Caco-2 (cell line): ENCODE data around the gene PPM1L. TPM values are rescaled to one million over a fixed set of nuclear protein-coding genes. Genes with fewer than 3 reads are reported as not detected.

Source experiments
- BruUV-seq: library from RNA; stranded (reverse); fragments of 400-500 nt; replicated peaks from 2 replicates; lab custom pipeline; 2021; lab: Mats Ljungman, UMichigan
- CTCF ChIA-PET: fragments of 300-600 bp; sonication (Branson Sonifier 250); formaldehyde crosslinking; loops from one replicate; lab custom pipeline; 2022; ENCODE audit warnings: antibody characterized with exemption; lab: Charles Lee
- POLR2A ChIA-PET: fragments of 300-600 bp; sonication (Branson Sonifier 250); formaldehyde crosslinking; loops from one replicate; lab custom pipeline; 2022; ENCODE audit warnings: antibody characterized with exemption; lab: Charles Lee
- DNase-seq, 2 experiments: peaks; one replicate each; pipeline versions ENCODE4 v3.0.0 to v3.0.0-alpha.2; 2020 to 2022
- H3K27me3 ChIP-seq: replicated peaks from 2 replicates; pipeline ENCODE4 v1.6.0; 2011; ENCODE audit warnings: low read length; ENCODE audit not compliant: control insufficient read depth, insufficient read depth
- H3K36me3 ChIP-seq: 2 replicates; pipeline ENCODE4 v1.5.1; 2011; ENCODE audit warnings: low read length; ENCODE audit not compliant: control insufficient read depth, insufficient read depth
- H3K4me1 ChIP-seq: fragments of 250-450 bp; sonication (Bioruptor Pico); 2 replicates; pipeline ENCODE4 v1.5.1; 2020; ENCODE audit warnings: mild to moderate bottlenecking
- H3K4me3 ChIP-seq: 2 replicates; pipeline ENCODE4 v1.5.1; 2011; ENCODE audit warnings: low read depth, mild to moderate bottlenecking, control low read depth, low read length
- H3K9me3 ChIP-seq: fragments of 250-450 bp; sonication (Bioruptor Pico); 2 replicates; pipeline ENCODE4 v1.5.1; 2020; ENCODE audit warnings: mild to moderate bottlenecking, moderate library complexity
- H3K27ac Mint-ChIP-seq: one replicate; pipeline ENCODE4 v1.8.0; 2022; ENCODE audit warnings: mixed read lengths; ENCODE audit not compliant: unreplicated experiment
- H3K27me3 Mint-ChIP-seq: one replicate; pipeline ENCODE4 v1.8.0; 2022; ENCODE audit warnings: mixed read lengths; ENCODE audit not compliant: insufficient read depth, unreplicated experiment
- H3K36me3 Mint-ChIP-seq: one replicate; pipeline ENCODE4 v1.8.0; 2022; ENCODE audit warnings: mild to moderate bottlenecking, mixed read lengths; ENCODE audit not compliant: insufficient read depth, unreplicated experiment
- H3K4me1 Mint-ChIP-seq: one replicate; pipeline ENCODE4 v1.8.0; 2022; ENCODE audit warnings: low read depth, mixed read lengths; ENCODE audit not compliant: unreplicated experiment
- H3K4me3 Mint-ChIP-seq: one replicate; pipeline ENCODE4 v1.8.0; 2022; ENCODE audit warnings: mild to moderate bottlenecking, moderate library complexity, mixed read lengths; ENCODE audit not compliant: unreplicated experiment
- H3K9me3 Mint-ChIP-seq: one replicate; pipeline ENCODE4 v1.8.0; 2022; ENCODE audit warnings: mixed read lengths; ENCODE audit not compliant: unreplicated experiment
- intact Hi-C: fragments of 100-400 bp; cut with micrococcal nuclease; formaldehyde crosslinking; loops from one replicate; pipeline ENCODE4 v1.10.0; 2022; ENCODE audit not compliant: unreplicated experiment
- total RNA-seq: library from RNA; stranded (reverse); gene quantifications from 2 replicates; pipeline ENCODE4 v1.2.3, GENCODE V29; 2022
- TF ChIP-seq, protein P1 (sequence below), 2 experiments: fragments of 200-600 bp in 1 of 2; IDR thresholded peaks; 1 replicate in 1 of 2; 2 replicates in 1 of 2; pipeline versions ENCODE4 v1.5.1 to v1.8.0; 2011 to 2022; ENCODE audit warnings: antibody characterized with exemption in 1 of 2, control low read depth in 1 of 2, inconsistent platforms in 1 of 2, low read depth in 1 of 2, low read length in 1 of 2, mild to moderate bottlenecking in 1 of 2, moderate library complexity in 1 of 2; ENCODE audit not compliant: insufficient read depth in 1 of 2, severe bottlenecking in 1 of 2, unreplicated experiment in 1 of 2

The PPM1L gene
- total RNA-seq, 1 experiment from 2014 or later = 2.0 TPM

GRCh38 chr3:161066930-161067329, 310.9 kb downstream of the PPM1L start:
- Mint-ChIP-seq H3K27me3 (no peaks in the 10 kb centered on the region), H3K4me3 (no peak overlapping the region), H3K9me3 (no peaks in the 10 kb centered on the region), H3K36me3 (no peaks in the 10 kb centered on the region), H3K27ac (peak overlapping the region; percentile 18), H3K4me1 (no peaks in the 10 kb centered on the region)
- DNase-seq = peak in 1 of 2 experiments; percentile 6
- Histone ChIP-seq H3K27me3 (no peaks in the 10 kb centered on the region), H3K4me1 (no peaks in the 10 kb centered on the region), H3K9me3 (no peaks in the 10 kb centered on the region), H3K4me3 (no peak overlapping the region), H3K36me3 (no peaks in the 10 kb centered on the region)
- no TSS peak for BruUV-seq
- POLR2A ChIA-PET = no interaction called here
- intact Hi-C loops = no loop called here
- TF ChIP-seq, protein P1, sequence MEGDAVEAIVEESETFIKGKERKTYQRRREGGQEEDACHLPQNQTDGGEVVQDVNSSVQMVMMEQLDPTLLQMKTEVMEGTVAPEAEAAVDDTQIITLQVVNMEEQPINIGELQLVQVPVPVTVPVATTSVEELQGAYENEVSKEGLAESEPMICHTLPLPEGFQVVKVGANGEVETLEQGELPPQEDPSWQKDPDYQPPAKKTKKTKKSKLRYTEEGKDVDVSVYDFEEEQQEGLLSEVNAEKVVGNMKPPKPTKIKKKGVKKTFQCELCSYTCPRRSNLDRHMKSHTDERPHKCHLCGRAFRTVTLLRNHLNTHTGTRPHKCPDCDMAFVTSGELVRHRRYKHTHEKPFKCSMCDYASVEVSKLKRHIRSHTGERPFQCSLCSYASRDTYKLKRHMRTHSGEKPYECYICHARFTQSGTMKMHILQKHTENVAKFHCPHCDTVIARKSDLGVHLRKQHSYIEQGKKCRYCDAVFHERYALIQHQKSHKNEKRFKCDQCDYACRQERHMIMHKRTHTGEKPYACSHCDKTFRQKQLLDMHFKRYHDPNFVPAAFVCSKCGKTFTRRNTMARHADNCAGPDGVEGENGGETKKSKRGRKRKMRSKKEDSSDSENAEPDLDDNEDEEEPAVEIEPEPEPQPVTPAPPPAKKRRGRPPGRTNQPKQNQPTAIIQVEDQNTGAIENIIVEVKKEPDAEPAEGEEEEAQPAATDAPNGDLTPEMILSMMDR (IDR thresholded peaks at IDR 0.05; ENCODE audit: insufficient read depth in 1 of 2, low read depth in 1 of 2, low read length in 1 of 2, severe bottlenecking in 1 of 2, unreplicated experiment in 1 of 2) = no peak
- CTCF ChIA-PET = no interaction called here

GRCh38 chr3:161067335-161067734, 311.3 kb downstream of the PPM1L start:
- ChIA-PET CTCF (no interaction called here), POLR2A (no interaction called here)
- H3K9me3 Mint-ChIP-seq = no peaks in the 10 kb centered on the region
- BruUV-seq = no TSS peak
- TF ChIP-seq, protein P1 (IDR thresholded peaks at IDR 0.05; ENCODE audit: insufficient read depth in 1 of 2, low read depth in 1 of 2, low read length in 1 of 2, severe bottlenecking in 1 of 2, unreplicated experiment in 1 of 2) = no peak
- H3K27me3 Mint-ChIP-seq = no peaks in the 10 kb centered on the region
- no peaks in the 10 kb centered on the region for H3K4me1 Mint-ChIP-seq
- H3K36me3 Mint-ChIP-seq = no peaks in the 10 kb centered on the region
- peak overlapping the region; percentile 18 for H3K27ac Mint-ChIP-seq
- Histone ChIP-seq H3K9me3 (no peaks in the 10 kb centered on the region), H3K4me1 (no peaks in the 10 kb centered on the region), H3K36me3 (no peaks in the 10 kb centered on the region), H3K27me3 (no peaks in the 10 kb centered on the region), H3K4me3 (no peak overlapping the region)
- DNase-seq = no peak
- intact Hi-C loops = no loop called here
- H3K4me3 Mint-ChIP-seq = no peak overlapping the region

DNA sequence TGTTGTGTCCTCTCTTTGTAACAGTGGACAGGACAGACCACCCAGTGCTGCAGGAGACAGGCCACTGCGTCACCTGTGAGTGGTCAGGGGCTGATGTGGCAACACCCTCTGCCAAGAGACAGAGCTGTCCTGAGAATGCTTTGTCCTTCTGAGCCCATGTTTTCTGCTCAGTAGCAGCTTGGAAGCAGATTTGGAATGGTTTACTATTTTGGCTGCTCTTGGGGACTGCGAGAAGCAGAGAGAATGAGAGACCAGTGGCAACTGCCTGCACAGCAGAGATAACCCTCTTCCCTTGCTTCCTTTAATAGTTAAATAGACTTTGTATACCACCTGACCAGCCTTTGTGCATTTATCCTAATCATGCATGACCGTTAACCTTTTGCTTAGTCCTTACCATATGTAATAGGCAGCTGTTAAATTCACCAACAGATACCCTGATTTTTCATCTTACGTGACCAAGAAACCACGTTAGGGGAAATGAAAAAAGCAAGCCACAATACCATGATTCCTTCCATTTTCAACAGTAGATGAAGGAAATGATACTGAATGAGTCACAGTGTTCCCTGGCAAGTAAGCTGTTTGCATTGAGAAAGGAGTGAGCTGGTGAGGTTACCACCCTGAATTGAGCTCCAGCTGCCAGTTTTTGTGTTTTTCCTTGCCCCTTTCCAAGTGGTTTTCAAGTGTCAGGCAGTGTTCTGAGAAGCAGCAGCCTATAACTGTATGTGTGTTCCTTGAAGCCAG, 313.6 kb downstream of the PPM1L start:
- Mint-ChIP-seq H3K27ac (no peak overlapping the region), H3K27me3 (no peaks in the 10 kb centered on the region), H3K4me3 (no peak overlapping the region), H3K4me1 (no peaks in the 10 kb centered on the region), H3K9me3 (no peaks in the 10 kb centered on the region), H3K36me3 (no peaks in the 10 kb centered on the region)
- no TSS peak for BruUV-seq
- Histone ChIP-seq H3K9me3 (no peaks in the 10 kb centered on the region), H3K27me3 (no peaks in the 10 kb centered on the region), H3K4me1 (no peaks in the 10 kb centered on the region), H3K36me3 (no peaks in the 10 kb centered on the region), H3K4me3 (no peak overlapping the region)
- intact Hi-C loops = no loop called here
- no peak for DNase-seq
- ChIA-PET POLR2A (no interaction called here), CTCF (no interaction called here)
- TF ChIP-seq, protein P1 (IDR thresholded peaks at IDR 0.05; ENCODE audit: insufficient read depth in 1 of 2, low read depth in 1 of 2, low read length in 1 of 2, severe bottlenecking in 1 of 2, unreplicated experiment in 1 of 2) = no peak
